ENCODE results near the gene PIP5K1B.
A peak's percentile ranks its signal among the peaks of the same experiment; 100 is the strongest.

The PIP5K1B gene

DNA sequence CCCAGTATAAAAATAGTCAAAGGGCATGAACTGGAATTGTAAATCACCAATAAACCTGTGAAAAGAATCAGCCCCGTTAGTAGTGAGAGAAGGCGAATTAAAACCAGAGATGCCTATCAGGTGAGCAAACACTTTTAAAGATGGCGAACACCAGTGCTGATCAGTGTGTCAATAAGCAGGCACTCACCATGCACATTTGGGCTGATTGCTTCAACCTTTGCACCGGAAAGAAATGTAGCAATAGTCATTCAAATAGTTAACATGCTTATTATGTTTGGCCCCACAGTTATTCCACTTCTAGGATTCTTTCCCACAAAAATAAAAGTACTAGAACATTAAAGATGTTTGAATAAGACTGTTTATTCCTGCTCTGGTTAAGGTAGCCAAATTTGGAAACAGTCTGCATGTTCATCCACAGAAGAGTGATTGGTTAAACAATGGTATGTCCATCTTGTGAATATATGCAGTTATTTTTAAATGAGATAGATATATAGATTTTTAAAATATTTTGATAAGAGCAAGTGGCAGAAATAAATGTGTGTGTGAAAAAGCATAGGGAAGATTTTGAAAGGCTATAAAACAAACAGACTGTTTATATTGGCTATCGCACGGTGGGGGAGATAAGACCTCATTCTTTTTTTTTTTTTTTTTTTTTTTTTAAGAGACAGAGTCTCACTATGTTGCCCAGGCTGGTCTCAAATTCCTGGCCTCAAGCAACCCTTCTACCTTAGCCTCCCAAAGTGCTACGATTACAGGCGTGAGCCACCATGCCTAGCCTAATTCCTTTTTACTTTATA, 112.2 kb downstream of the PIP5K1B start:
- DNase-seq (ENCODE audit: low spot score), result no peak

DNA sequence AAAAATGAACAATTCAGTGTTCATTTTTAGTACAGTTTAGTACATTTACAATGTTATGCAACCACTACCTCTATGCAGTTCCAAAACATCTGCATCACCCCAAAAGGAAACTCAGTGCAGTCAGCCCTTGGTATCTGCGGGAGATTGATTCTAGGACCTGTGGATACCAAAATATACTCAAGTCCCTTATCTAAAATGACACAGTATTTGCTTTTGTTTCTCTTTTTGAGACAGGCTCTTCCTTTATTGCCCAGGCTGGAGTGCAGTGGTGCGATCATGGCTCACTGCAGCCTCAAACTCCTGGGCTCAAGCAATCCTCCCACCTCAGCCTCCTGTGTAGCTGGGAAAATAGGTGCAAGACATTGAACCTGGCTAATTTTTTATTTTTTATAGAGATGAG, 114.0 kb downstream of the PIP5K1B start:
- DNase-seq (ENCODE audit: low spot score), result no peak

DNA sequence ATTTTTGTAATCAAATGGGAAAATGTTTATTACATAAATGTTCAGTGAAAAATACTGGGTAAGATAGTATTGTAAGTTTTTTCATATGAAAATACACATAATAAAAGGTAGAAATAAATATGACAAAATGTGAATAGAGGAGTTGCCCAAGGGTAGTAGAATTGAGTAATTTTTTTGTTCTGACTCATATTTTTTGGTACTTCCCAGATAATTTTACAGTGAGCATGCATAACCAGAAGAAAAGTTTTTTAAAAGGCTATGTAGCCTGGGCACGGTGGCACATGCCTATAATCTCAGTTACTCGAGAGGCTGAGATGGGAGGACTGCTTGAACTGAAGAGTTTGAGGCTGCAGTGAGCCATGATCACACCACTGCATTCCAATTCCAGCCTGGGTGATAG, 116.9 kb downstream of the PIP5K1B start:
- no peak for DNase-seq (ENCODE audit: low spot score)

DNA sequence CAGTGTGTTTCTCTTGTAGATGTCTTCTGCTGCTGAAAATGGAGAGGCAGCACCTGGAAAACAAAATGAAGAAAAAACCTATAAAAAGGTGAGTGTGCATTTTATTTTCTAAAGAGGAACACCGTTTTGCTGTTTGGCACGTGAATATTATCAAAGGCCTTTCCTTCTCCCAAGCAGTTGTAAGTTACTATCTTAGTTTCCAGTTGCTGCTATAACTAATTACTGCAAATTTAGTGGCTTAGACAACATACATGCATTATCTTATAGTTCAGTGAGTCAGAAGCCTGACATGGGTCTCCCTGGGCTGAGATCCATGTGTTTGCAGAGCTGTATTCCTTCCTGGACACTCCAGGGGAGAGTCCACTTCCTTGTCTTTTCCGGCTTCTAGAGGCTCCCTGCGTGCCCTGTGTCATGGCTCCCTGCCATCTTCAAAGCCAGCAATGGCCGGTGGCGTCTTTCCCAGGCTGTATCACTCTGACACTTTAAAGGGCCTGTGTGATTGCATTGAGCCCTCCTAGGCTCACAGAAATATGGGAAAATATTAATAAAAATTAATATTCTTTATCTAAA, 117.6 kb downstream of the PIP5K1B start:
- DNase-seq (ENCODE audit: low spot score), result no peak

DNA sequence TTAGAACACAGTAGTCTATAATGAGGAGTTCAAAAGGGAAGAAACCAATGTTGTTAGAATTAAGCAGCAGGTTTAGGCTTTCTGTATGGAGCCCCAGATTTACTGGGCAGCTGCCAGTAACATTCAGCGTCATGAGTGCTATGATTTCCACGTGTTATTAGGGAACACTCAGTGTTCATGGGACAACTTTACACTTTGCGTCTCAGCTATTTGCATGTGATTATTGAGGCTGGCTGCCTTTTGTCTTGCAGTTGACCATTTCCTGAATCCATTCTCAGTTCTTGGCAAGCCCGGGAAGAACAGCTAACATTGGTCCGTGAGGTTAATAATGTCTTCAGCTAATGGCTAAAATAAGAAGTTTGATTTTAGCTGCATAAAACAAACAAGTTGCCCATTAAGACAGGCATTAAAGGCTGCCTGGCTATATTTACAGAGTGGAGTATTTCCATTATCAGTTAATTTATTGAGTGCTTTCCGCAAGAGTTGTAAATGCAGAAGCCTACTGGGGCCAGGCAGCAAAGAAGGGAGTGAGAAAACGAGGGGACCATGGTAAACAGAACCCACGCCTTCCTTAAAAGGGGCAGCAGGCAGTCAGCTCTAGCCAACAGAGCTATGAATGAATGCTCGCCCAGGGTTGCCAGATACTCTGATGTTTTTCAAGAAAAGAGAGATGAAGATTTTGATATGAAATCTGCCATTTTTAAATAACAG, 120.9 kb downstream of the PIP5K1B start:
- DNase-seq (ENCODE audit: low spot score), result no peak

DNA sequence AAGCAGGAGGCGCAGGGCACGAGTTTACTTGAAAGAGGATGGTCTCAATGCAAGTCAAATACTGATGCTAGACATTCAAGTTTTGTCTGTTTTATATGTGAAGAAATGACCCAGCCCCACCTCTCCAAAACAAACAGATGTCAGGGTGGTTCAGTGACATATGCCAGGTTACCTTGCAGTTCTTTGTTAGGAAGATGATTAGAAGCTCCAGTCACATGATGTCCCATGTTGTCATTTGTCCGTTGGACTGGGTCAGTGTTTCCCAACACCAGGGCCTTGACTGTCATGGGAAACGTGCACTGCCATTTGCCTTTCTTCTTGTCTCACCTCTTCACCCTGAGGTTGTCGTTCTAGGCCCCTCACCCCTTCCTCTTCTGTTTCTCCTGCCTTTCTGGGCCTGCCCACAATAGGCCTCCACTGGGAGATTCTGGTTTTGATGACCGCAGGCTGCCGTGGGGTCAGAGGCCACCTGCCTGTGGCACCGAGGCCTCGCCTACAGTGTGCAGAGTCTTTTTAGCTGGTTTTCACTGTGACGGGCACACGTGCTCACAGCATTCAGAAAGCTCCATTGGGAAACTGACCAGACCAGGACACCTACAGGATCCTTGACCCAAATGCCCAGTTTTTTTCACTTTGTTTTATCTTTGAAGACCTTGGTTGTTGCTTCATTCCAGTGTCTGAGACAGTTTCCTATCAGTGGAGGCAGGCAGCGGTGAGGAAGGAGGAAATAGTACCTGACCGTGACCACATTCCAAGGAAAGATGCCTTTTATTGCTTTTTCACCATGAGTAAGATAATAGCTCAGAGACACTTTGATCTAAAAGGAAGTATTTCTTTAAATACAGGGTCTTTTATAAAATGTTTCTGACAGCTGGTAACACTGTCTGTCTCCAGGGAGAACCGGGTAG, 123.1 kb downstream of the PIP5K1B start:
- DNase-seq (ENCODE audit: low spot score), result no peak

DNA sequence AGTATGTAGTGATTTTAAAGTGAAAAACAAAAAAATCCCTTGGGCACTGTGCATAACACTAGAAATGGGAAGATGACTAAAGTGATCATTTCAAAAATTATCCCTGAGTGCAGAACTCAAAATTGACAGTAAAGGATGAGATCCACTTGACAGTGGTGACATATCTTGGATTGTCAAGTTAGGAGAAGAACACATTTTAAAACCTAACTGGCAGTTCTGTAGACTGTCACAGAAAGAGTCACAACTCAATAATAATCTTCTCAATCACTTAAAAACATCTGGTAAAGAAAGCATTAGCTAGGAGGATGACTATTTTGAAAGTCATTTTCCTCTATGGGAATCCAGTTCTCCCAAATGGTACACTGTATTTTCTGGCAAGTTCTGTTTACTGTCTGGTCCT, 127.1 kb downstream of the PIP5K1B start:
- peak; percentile 23 for DNase-seq (ENCODE audit: low spot score)

DNA sequence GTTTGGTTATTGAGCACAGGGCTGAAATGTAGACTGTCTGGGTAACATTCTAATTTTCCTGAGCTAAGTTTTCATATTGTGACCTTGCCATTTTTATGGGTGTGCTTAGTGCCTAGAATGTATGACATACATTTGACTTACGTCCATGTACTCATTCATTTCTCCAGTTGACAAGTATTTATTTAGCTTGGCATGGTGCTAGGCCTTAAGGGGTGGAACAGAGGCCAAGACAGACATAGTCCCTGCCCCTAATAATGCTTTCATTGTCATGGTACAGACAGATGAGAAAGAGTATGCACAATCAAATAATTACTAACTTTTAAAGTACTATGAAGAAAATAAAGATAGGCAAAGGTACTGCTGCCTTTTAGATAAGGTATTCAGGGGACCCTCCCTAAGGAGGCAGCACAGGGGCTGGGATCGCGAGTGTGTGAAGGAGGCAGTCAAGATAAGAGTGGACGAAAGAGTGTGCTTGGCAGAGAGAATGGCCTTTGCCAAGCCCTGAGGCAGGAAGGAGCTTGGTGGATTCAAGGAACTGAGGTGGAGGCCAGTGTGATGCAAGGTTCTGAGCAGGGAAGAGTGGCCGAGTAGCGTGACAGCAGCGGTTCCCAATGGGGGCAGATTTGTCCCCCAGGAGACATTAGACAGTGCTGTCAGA, 128.0 kb downstream of the PIP5K1B start:
- peak; percentile 64 for DNase-seq (ENCODE audit: low spot score)

DNA sequence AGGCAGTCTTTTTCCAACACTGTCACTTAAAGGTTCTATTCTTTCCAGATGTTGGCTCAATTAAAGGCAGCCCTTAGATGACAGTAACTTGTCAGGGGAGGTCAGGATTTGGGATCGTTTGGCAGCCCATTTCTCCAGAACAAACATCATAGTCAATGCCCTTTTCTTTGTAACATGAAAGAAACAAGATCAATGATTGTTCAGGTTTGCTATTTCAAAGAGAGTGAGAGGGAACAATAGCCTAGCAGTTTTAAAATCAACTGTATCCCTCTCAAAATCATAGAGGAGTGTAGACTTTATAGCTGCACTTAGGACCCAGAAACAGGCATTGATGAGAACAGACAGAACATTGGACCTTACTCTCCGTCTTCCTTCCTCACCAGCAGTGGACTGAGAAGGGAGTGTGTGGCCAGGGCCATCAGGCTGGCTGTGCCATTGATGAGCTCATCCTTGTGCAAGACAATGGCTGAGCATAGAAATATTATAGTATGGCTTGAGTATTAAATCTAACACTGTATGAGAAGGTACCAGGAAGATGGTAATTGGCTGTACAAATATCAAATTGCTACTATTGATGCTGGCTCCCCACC, 130.0 kb downstream of the PIP5K1B start:
- DNase-seq (ENCODE audit: low spot score), result no peak

DNA sequence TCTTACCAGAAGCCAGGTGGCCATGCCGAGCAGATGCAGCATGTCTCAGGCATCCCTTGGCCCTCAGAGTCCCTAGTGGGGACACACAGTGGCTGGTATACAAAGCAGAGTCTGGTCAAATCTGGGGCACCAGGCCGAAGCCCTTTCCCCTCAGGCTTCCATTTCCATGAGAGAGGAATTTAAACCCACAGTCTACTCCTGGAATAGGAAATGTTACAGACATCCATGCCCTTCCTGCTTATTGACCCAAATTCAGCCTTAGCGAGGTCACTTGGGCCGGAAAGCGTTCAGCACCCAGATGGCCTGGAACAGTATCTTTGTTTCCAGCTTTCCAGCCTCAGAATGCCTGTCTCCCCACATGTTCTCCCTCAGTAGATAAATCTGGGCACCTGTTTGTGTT, 131.7 kb downstream of the PIP5K1B start:
- no peak for DNase-seq (ENCODE audit: low spot score)

DNA sequence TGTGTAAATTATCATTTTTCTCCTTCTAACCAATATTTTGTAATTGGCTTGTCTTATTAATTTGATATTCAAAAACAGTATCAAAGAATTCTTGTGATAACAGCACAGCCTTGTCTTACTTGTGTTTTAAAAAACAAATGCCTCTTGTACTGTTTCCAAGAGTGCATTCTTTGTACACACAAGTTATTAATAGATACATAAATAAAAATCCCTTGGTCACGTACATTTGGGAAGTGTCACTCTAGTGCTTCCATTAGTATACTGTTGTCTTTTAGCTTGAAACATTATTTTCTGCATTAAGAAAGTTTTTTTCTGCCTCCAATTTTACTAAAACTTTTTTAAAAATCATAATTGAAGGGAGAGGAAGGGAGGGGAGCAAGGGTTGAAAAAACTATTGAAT, 133.2 kb downstream of the PIP5K1B start:
- DNase-seq (ENCODE audit: low spot score), result no peak

DNA sequence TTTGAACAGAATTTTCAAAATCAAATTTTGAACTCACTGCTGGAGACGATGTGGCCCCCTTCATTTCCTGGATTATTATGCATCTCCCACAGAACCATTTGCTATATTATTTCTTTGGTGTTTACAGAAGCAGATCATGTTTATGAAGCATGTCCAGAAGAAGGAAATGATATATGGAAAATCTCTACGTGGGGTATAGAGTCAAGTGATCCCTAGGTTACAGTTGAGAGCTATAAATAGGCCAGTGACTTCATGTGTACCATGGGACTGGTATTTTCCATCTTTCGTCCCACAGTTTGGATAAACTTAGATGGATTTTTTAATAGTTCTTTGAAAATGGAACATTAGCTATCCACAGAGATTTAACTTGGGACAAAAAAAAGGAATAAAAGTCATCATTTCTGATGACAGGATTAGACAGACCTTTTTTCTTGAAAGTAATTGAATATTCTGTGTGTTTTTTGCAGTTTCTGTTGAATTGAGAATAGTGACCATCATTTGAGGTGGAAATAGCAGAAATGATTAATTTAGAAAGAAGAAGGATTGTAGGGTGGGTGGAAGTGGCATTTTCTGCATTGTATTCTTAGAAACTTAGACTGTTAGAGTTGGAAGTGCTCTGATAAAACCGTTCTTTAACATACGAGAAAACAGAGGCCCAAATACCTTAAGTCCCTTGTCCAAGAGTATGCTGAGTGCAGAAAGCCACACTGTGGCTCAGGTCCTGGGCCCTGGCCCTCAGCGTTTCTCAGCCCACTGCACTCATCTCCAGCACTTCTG, 136.4 kb downstream of the PIP5K1B start:
- DNase-seq (ENCODE audit: low spot score), result no peak

DNA sequence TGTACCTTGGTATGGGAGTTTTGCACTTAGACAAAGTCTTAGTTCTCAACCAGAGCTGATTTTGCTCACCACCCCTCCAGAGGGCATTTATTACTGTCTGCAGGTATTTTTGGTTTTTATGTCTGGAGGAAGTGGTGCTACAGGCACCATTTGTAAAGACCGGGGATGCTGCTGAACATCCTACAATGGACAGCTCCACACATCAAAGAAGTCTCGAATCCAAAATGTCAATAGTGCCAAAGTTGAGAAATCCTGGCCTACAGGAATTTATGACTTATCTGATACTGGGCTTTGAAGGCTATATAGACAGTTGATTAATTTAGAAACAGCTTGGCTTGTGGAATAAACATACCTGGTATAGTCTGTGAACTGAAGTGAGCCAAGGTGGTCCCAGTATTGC, 137.5 kb downstream of the PIP5K1B start:
- DNase-seq (ENCODE audit: low spot score), result no peak

DNA sequence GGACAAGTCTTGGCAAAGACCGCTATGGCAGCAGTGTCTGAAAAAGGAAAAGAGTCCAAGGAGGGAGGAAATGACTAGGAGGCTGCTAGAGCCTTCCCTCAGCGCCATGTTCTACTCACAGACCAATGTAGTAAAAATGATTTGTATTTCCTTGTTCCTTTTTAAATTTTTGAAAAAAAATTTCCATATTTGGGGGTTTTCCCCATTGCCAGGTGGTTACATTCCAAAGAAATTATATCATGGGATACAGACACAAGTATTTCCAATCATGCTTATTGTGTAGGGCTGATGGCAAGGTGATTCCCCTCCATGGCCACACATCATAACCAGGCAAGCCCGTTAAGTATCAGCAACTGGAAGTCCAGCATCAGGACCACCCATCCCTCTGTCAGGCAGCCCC, 138.2 kb downstream of the PIP5K1B start:
- DNase-seq (ENCODE audit: low spot score), result no peak

DNA sequence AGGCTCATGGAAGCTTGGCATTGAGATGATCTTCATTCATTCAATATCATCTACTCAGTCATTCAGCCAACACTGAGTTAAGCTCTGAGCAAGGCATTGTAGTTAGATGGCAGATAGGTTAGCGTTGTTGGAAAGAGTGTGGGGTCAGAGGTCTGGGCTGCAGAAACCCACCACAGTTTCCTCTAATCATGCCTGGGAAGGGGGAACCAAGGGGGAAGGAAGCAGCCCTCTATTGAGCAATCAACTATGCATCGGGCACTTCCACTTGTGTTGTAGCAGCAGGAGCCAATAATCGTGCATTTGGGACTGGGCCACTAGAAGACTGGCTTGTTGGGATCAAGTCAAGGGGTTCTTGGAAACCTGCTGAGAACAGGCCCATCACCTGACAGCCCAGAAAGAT, 139.1 kb downstream of the PIP5K1B start:
- DNase-seq (ENCODE audit: low spot score), result no peak

DNA sequence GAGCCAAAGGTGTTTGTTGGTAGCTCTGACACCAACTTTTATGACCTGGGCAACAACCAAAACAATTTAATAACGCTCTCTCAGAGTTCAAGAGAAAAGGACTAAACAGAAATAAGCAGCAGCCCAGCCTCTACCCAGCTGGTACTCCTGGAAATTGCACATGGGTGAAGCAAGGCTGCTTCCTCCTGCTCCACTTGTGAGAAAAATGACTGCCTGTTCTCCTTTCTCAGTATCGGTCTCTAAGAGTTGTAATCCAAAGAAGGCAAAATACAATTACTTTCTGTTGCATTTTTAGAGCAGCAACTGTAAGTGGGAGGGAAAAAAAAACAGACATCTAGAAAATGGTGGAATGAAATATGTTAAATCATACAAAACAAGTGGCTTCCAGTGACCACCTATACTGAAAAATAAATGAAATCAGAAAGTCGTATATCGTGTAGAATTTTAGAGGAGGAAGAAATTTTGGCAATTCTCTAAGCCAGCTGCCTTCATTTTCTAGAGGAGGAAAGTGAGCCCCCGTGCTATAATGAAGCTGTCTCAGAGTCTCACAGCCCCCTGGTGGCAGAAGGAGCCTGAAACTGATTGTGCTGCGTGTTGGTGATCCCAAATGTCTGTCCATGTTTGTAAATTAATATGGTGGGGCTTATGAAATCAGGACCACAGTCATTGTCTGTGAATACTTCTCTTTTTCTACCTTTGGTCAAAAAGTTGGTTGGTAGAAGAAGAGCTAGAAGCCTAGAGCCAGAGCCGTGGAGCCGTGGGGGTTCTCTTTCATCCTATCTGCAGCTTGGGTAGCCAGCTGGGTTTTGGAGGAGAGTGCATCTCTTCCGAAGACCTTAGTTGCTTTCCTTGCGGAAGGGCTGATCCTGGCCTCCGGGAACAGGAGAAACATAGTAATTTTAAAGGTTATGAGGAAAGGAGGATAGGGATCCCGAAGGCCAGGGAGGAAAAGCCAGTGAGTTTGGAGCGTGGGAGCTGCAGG, 139.9 kb downstream of the PIP5K1B start:
- peak; percentile 67 for DNase-seq (ENCODE audit: low spot score)

DNA sequence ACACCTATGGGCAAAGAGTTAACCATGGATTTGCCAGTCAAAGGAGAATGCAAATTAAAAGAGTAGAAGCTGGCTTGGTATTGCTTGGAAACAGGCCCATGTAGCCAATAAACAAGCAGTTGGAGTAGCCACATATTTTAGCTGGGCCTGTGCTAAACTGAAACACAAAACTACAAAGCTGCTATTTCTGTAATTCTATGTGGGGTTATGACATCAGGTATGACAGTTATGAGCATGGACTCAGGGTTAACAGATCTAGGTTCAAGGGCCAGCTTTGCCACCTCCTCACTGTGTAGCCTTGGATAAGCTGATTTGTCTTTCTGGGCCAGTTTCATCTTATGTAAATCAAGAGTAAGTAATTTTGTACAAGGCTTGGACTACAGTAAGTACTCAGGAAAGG, 142.7 kb downstream of the PIP5K1B start:
- DNase-seq (ENCODE audit: low spot score), result no peak

DNA sequence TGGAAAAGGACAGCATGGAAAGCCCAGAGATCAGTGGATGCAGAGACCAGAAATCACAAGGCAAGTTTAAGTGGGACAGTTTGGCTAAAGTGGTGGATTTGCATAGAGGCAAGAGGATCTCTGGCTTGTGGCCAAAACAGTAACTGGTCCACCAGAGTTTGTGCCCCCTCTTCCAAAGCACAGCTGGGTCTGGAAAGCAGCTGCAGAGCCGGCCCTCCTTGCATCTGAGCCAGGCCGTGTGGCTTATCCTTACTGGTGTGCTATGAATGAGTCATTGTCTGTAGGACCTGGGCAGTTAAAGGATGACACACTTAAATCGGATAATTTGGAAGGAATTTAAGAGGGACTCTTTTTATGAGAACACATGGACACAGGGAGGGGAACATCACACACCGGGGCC, 146.6 kb downstream of the PIP5K1B start:
- no peak for DNase-seq (ENCODE audit: low spot score)

DNA sequence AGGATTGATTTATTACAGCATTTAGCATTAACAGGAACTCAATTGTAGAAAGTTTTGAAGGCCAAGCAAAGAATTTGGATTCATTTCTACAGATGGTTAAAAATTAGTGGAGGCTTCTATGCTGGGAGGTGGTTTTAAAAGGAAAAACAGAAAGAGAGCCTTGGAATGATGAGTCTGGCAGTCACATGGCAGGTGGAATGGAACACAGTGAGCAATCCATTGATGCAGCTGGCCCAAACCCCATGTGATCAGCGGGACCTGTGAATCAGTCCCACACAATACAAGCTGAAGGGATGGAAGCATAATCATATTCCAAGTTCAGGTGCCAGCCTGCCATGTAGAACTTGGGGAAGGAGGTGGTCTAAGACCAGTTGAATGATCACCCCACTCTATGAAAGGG, 147.9 kb downstream of the PIP5K1B start:
- DNase-seq (ENCODE audit: low spot score), result no peak
